Kidney capillary endothelial cell (primary cell): ENCODE results near the gene PLPPR4.
"Not testable (repeated sequence)": the region's sequence is repeated elsewhere in the genome, so short reads cannot be mapped to it uniquely, and the experiment has no call there.

Source experiments
- DNase-seq: peaks from one replicate; pipeline ENCODE4 v3.0.0-alpha.2; 2018; ENCODE audit warnings: low spot score

The PLPPR4 gene

GRCh38 chr1:99264201-99265021 lies at the start of gene PLPPR4:
PLPPR4 (plus strand) TSS chr1:99264492; CDS start chr1:99264594, 102 bp downstream.
- DNase-seq: no peak

GRCh38 chr1:99216956-99217355 lies 47.3 kb upstream of the PLPPR4 start:
- DNase-seq: no peak

GRCh38 chr1:99217599-99217998 lies 46.7 kb upstream of the PLPPR4 start:
- no peak for DNase-seq

- no peak for DNase-seq
Observed at GRCh38 chr1:99218572-99218971, 45.7 kb upstream of the PLPPR4 start.

GRCh38 chr1:99218999-99219398 lies 45.3 kb upstream of the PLPPR4 start:
- no peak for DNase-seq

GRCh38 chr1:99227056-99227897 lies 37.0 kb upstream of the PLPPR4 start:
- no peak for DNase-seq

GRCh38 chr1:99228153-99228552 lies 36.1 kb upstream of the PLPPR4 start:
- DNase-seq: no peak

- DNase-seq: no peak
Observed at GRCh38 chr1:99229122-99229521, 35.2 kb upstream of the PLPPR4 start.

GRCh38 chr1:99230695-99231094 lies 33.6 kb upstream of the PLPPR4 start:
- no peak for DNase-seq

- DNase-seq: no peak
Observed at GRCh38 chr1:99232172-99232571, 32.1 kb upstream of the PLPPR4 start.

GRCh38 chr1:99233446-99233845 lies 30.8 kb upstream of the PLPPR4 start:
- no peak for DNase-seq

- no peak for DNase-seq
Observed at GRCh38 chr1:99236756-99237155, 27.5 kb upstream of the PLPPR4 start.

- no peak for DNase-seq
Observed at GRCh38 chr1:99239690-99240089, 24.6 kb upstream of the PLPPR4 start.

GRCh38 chr1:99240621-99241020 lies 23.7 kb upstream of the PLPPR4 start:
- DNase-seq: no peak

GRCh38 chr1:99246152-99246551 lies 18.1 kb upstream of the PLPPR4 start:
- DNase-seq: no peak

GRCh38 chr1:99247199-99247598 lies 17.1 kb upstream of the PLPPR4 start:
- no peak for DNase-seq

- DNase-seq: no peak
Observed at GRCh38 chr1:99250728-99251127, 13.6 kb upstream of the PLPPR4 start.

GRCh38 chr1:99251308-99251707 lies 13.0 kb upstream of the PLPPR4 start:
- DNase-seq: no peak

GRCh38 chr1:99252630-99253029 lies 11.7 kb upstream of the PLPPR4 start:
- DNase-seq: no peak

GRCh38 chr1:99260402-99260801 lies 3.9 kb upstream of the PLPPR4 start:
- DNase-seq: not testable (repeated sequence)

GRCh38 chr1:99265124-99265523 lies 832 bp downstream of the PLPPR4 start:
- DNase-seq: no peak

GRCh38 chr1:99266726-99267125 lies 2.4 kb downstream of the PLPPR4 start:
- no peak for DNase-seq

GRCh38 chr1:99268021-99268420 lies 3.7 kb downstream of the PLPPR4 start:
- no peak for DNase-seq
